Measurements from ENCODE around the gene DCC.

- TF ChIP-seq CTCF (IDR thresholded peaks at IDR 0.05) (no peak), POLR2A (IDR thresholded peaks at IDR 0.05) (no peak)
Observed at GRCh38 chr18:52323802-52324201, 16.2 kb upstream of the DCC start.

Data from thyroid gland (tissue), 4 donors.